PC-3 (cell line): Measurements from ENCODE around the gene TMEM138. TPM values are rescaled to one million over a fixed set of nuclear protein-coding genes. Genes with fewer than 3 reads are reported as not detected.

Experiments used
- ATAC-seq: fragments of 200-7000 bp; cut with Tn5 transposase; 2 replicates; pipeline ENCODE4 v1.9.1; 2020; ENCODE audit warnings: mild to moderate bottlenecking, moderate library complexity
- BruUV-seq: library from RNA; stranded (reverse); fragments of 400-500 nt; replicated peaks from 2 replicates; lab custom pipeline; 2021; lab: Mats Ljungman, UMichigan
- CTCF ChIA-PET: fragments of 300-600 bp; sonication (Branson Sonifier 250); formaldehyde crosslinking; loops from one replicate; lab custom pipeline; 2022; ENCODE audit warnings: antibody characterized with exemption; lab: Charles Lee
- POLR2A ChIA-PET: fragments of 300-600 bp; sonication (Branson Sonifier 250); formaldehyde crosslinking; loops from one replicate; lab custom pipeline; 2022; ENCODE audit warnings: antibody characterized with exemption; ENCODE audit not compliant: unreplicated experiment; lab: Charles Lee
- DNase-seq: peaks from one replicate; pipeline ENCODE4 v3.0.0-alpha.2; 2015
- H2AFZ ChIP-seq: fragments of 300-600 bp; sonication (generic); 2 replicates; pipeline ENCODE4 v1.6.0; 2016; ENCODE audit warnings: antibody characterized with exemption, low read length
- H3F3A ChIP-seq: fragments of 300-600 bp; sonication (generic); one replicate; pipeline ENCODE4 v1.6.0; 2017; ENCODE audit warnings: antibody characterized with exemption, low read length, control low read depth, mild to moderate bottlenecking; ENCODE audit not compliant: unreplicated experiment
- H3K27ac ChIP-seq: fragments of 300-600 bp; sonication (generic); 2 replicates; pipeline ENCODE4 v1.5.1; 2016; ENCODE audit warnings: mild to moderate bottlenecking, low read length
- H3K27me3 ChIP-seq: fragments of 300-600 bp; sonication (generic); 2 replicates; pipeline ENCODE4 v1.6.1; 2016; ENCODE audit warnings: low read length, mixed read lengths
- H3K36me3 ChIP-seq: fragments of 300-600 bp; sonication (generic); 2 replicates; pipeline ENCODE4 v1.6.1; 2016; ENCODE audit warnings: low read depth, mixed run types, low read length, mixed read lengths
- H3K4me1 ChIP-seq: fragments of 300-600 bp; sonication (generic); 2 replicates; pipeline ENCODE4 v1.5.1; 2016; ENCODE audit warnings: low read length; ENCODE audit not compliant: insufficient read depth
- H3K4me2 ChIP-seq: fragments of 300-600 bp; sonication (generic); 2 replicates; pipeline ENCODE4 v1.6.0; 2016; ENCODE audit warnings: low read length
- H3K4me3 ChIP-seq: fragments of 300-600 bp; sonication (generic); 2 replicates; pipeline ENCODE4 v1.5.1; 2016; ENCODE audit warnings: mild to moderate bottlenecking, low read length, mixed read lengths
- H3K79me2 ChIP-seq: fragments of 300-600 bp; sonication (generic); 2 replicates; pipeline ENCODE4 v1.6.1; 2017; ENCODE audit warnings: low read length, mixed read lengths
- H3K9ac ChIP-seq: fragments of 300-600 bp; sonication (generic); 2 replicates; pipeline ENCODE4 v1.6.0; 2016; ENCODE audit warnings: mild to moderate bottlenecking, low read length
- H3K9me2 ChIP-seq: fragments of 300-600 bp; sonication (generic); replicated peaks from 2 replicates; pipeline ENCODE4 v1.6.1; 2016; ENCODE audit warnings: mixed run types, low read length, mixed read lengths
- H3K9me3 ChIP-seq: fragments of 300-600 bp; sonication (generic); 2 replicates; pipeline ENCODE4 v1.6.1; 2016; ENCODE audit warnings: low read length, mixed read lengths
- H4K20me1 ChIP-seq: fragments of 300-600 bp; sonication (generic); 2 replicates; pipeline ENCODE4 v1.6.1; 2016; ENCODE audit warnings: low read length, mixed read lengths
- CTCF ChIP-seq: fragments of 300-600 bp; sonication (generic); conservative IDR thresholded peaks from 2 replicates; pipeline ENCODE4 v1.5.1; 2017; ENCODE audit warnings: antibody characterized with exemption, low read depth, mild to moderate bottlenecking, low read length
- EZH2 ChIP-seq: fragments of 300-600 bp; sonication (generic); IDR thresholded peaks from one replicate; pipeline ENCODE4 v1.6.1; 2017; ENCODE audit warnings: antibody characterized with exemption, mild to moderate bottlenecking, low read length; ENCODE audit not compliant: unreplicated experiment
- EZH2phosphoT487 ChIP-seq: fragments of 300-600 bp; sonication (generic); IDR thresholded peaks from 2 replicates; pipeline ENCODE4 v1.6.1; 2018; ENCODE audit warnings: mild to moderate bottlenecking, antibody characterized with exemption, low read length, borderline replicate concordance
- intact Hi-C: fragments of 100-400 bp; cut with micrococcal nuclease; formaldehyde crosslinking; loops from 2 replicates; pipeline ENCODE4 v1.9.0; 2023
- total RNA-seq: library from RNA; depleted of rRNA; stranded (reverse); fragments of >200 nt; gene quantifications from 2 replicates; pipeline ENCODE4 v1.2.3, GENCODE V29; 2014

The TMEM138 gene
- total RNA-seq, 1 experiment from 2014 or later, result 40.7 TPM

- intact Hi-C loops, result no loop called here
- H3K9me2 ChIP-seq, result no peaks in the 10 kb centered on the region
- no peaks in the 10 kb centered on the region for H3K27me3 ChIP-seq
- H3K4me2 ChIP-seq, result no peak overlapping the region
- H3K79me2 ChIP-seq, result peaks cover 56% of the 10 kb centered on the region
- H3K4me1 ChIP-seq, result peaks cover under 1% of the 10 kb centered on the region; the same call in 1 of the 2 replicates
- no peak overlapping the region for H3K27ac ChIP-seq
- H2AFZ ChIP-seq, result no peak overlapping the region
- no peak for TF ChIP-seq EZH2
- TF ChIP-seq CTCF, result no peak
- no peak for TF ChIP-seq EZH2phosphoT487
- ChIA-PET CTCF (no interaction called here), POLR2A (no interaction called here)
- no peaks in the 10 kb centered on the region for H3K9me3 ChIP-seq
- no peak overlapping the region for H3K9ac ChIP-seq
- DNase-seq (no peak), ATAC-seq (no peak)
- H3F3A ChIP-seq, result no peaks in the 10 kb centered on the region
- no TSS peak for BruUV-seq
- H4K20me1 ChIP-seq, result peaks cover 10% of the 10 kb centered on the region; the same call in 1 of the 2 replicates
- H3K4me3 ChIP-seq, result no peak overlapping the region
- peaks cover 80% of the 10 kb centered on the region for H3K36me3 ChIP-seq
Measured at GRCh38 chr11:61325649-61326414, 36.3 kb upstream of the TMEM138 start.

- ATAC-seq (no peak), DNase-seq (no peak)
- Histone ChIP-seq H3F3A (no peaks in the 10 kb centered on the region), H3K4me2 (no peak overlapping the region), H3K36me3 (peaks cover 62% of the 10 kb centered on the region), H4K20me1 (peaks cover 24% of the 10 kb centered on the region), H2AFZ (no peak overlapping the region), H3K4me1 (peaks cover 10% of the 10 kb centered on the region), H3K9ac (no peak overlapping the region), H3K9me3 (no peaks in the 10 kb centered on the region), H3K4me3 (no peak overlapping the region), H3K27ac (no peak overlapping the region), H3K79me2 (peaks cover 75% of the 10 kb centered on the region), H3K9me2 (no peaks in the 10 kb centered on the region), H3K27me3 (no peaks in the 10 kb centered on the region)
- CTCF ChIA-PET, result interaction anchor here (0.6 kb wide), 1 partner anchor 168 kb away, joined by 9 read pairs; no protein-coding TSS in a partner anchor
- no TSS peak for BruUV-seq
- POLR2A ChIA-PET, result no interaction called here
- intact Hi-C loops, result no loop called here
- TF ChIP-seq CTCF (no peak), EZH2phosphoT487 (no peak), EZH2 (no peak)
Measured at GRCh38 chr11:61327669-61328071, 34.5 kb upstream of the TMEM138 start.

- no peak for ATAC-seq
- no peak overlapping the region for H3K9ac ChIP-seq
- H3K27me3 ChIP-seq, result no peaks in the 10 kb centered on the region
- intact Hi-C loops, result no loop called here
- H3K4me2 ChIP-seq, result no peak overlapping the region
- peaks cover 24% of the 10 kb centered on the region for H4K20me1 ChIP-seq
- no TSS peak for BruUV-seq
- ChIA-PET CTCF (no interaction called here), POLR2A (no interaction called here)
- no peaks in the 10 kb centered on the region for H3F3A ChIP-seq
- peaks cover 56% of the 10 kb centered on the region for H3K36me3 ChIP-seq
- peaks cover 80% of the 10 kb centered on the region for H3K79me2 ChIP-seq
- no peaks in the 10 kb centered on the region for H3K9me3 ChIP-seq
- peaks cover 10% of the 10 kb centered on the region for H3K4me1 ChIP-seq
- H3K9me2 ChIP-seq, result no peaks in the 10 kb centered on the region
- no peak for TF ChIP-seq EZH2phosphoT487
- TF ChIP-seq EZH2, result no peak
- no peak overlapping the region for H3K27ac ChIP-seq
- no peak overlapping the region for H3K4me3 ChIP-seq
- DNase-seq, result no peak
- H2AFZ ChIP-seq, result no peak overlapping the region
Measured at GRCh38 chr11:61328351-61328750, 33.8 kb upstream of the TMEM138 start.
